Activated CD4-positive, alpha-beta T cell treated with anti-CD3 and anti-CD28 coated beads for 36 hours (primary cell): ENCODE data around the gene TBX18. TPM values are rescaled to one million over a fixed set of nuclear protein-coding genes. Genes with fewer than 3 reads are reported as not detected.

Experiments used
- ATAC-seq: fragments of 200-7000 bp; cut with Tn5 transposase; one replicate; pipeline ENCODE4 v1.10.0; 2021; ENCODE audit warnings: mild to moderate bottlenecking, moderate library complexity
- CTCF ChIA-PET: fragments of 350-600 bp; sonication (Branson Sonifier 250); formaldehyde crosslinking; loops from one replicate; lab custom pipeline; 2021; ENCODE audit warnings: antibody characterized with exemption; lab: Charles Lee
- POLR2A ChIA-PET: fragments of 350-600 bp; sonication (Branson Sonifier 250); formaldehyde crosslinking; loops from one replicate; lab custom pipeline; 2021; ENCODE audit warnings: antibody characterized with exemption, inconsistent platforms; lab: Charles Lee
- DNase-seq: peaks from one replicate; pipeline ENCODE4 v3.0.0-alpha.2; 2020
- H3K27ac Mint-ChIP-seq: one replicate; pipeline ENCODE4 v1.8.0; 2021; ENCODE audit warnings: mixed read lengths
- H3K27me3 Mint-ChIP-seq: one replicate; pipeline ENCODE4 v1.8.0; 2021; ENCODE audit warnings: mixed read lengths
- H3K36me3 Mint-ChIP-seq: one replicate; pipeline ENCODE4 v1.8.0; 2021; ENCODE audit warnings: low read depth, mixed read lengths
- H3K4me1 Mint-ChIP-seq: one replicate; pipeline ENCODE4 v1.8.0; 2021; ENCODE audit warnings: mixed read lengths
- H3K4me3 Mint-ChIP-seq: one replicate; pipeline ENCODE4 v1.8.0; 2021; ENCODE audit warnings: mild to moderate bottlenecking, moderate library complexity, mixed read lengths
- H3K9me3 Mint-ChIP-seq: one replicate; pipeline ENCODE4 v1.8.0; 2021; ENCODE audit warnings: low read depth, mixed read lengths
- intact Hi-C, 2 experiments: fragments of 100-400 bp; cut with DNase I in 1 of 2; cut with micrococcal nuclease in 1 of 2; formaldehyde crosslinking; loops; one replicate each; pipeline versions ENCODE4 v1.14.2 to v1.15.1; 2022 to 2024; cut with DNase I, micrococcal nuclease
- total RNA-seq, 2 experiments: library from RNA; stranded (reverse); gene quantifications; one replicate each; pipeline ENCODE4 v1.2.3, GENCODE V29; 2021

Gene TBX18
- not detected for total RNA-seq

DNA sequence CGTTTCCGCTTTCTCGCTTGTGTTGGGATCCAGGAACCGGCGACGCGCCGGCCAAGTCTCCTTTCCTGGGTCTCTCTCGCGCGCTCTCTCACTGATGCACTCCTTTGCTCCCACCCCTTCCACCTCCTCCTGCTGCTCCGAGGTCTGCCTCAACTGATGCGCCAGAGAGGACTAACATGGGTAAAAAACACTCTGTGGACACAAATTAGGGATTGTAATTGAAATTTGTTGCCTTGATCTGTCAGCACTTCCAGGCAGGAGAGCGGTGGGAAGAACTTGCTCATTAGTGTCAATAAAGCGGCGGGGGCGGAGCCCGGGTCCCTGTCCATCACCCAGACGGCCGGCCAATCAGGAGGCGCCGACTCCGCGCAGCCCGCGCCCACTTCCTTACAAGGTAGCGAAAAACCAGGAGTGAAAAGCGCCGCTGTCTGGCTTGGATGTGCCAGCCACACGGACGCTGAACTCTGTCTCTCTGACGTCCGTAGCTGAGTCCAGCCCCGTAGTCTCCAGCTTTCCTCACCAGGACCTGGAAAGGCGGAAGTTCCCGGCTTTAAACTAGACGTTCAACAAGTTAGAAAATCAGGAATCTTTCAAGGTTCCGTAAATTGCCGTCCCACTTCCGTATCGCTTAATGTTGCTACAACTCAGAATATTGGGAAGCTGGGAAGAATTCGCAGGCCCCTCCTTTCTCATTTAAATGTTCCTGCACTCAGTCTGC, at the start of gene TBX18:
Gene TBX18 (minus strand): TSS at position 267 of the 718 bp plus-strand sequence. CDS start 417 bp downstream, outside the sequence.
- ATAC-seq (peak; percentile 61), DNase-seq (peak; percentile 66)
- H3K9me3 Mint-ChIP-seq = peaks cover 4% of the 10 kb centered on the region
- peak within 1 kb of the TSS; percentile 37 for H3K4me3 Mint-ChIP-seq
- peaks cover 57% of the 10 kb centered on the region for H3K27me3 Mint-ChIP-seq
- H3K4me1 Mint-ChIP-seq = peaks cover 11% of the 10 kb centered on the region
- peaks cover 2% of the 10 kb centered on the region for H3K36me3 Mint-ChIP-seq
- CTCF ChIA-PET = no interaction called here
- POLR2A ChIA-PET = no interaction called here
- H3K27ac Mint-ChIP-seq = no peak within 1 kb of the TSS
- intact Hi-C loops = loop anchor here in 1 of 2 experiments (1.0 to 10.0 kb wide), 2 partner anchors 9 to 1060 kb away; partner anchors contain the start of gene SNAP91

DNA sequence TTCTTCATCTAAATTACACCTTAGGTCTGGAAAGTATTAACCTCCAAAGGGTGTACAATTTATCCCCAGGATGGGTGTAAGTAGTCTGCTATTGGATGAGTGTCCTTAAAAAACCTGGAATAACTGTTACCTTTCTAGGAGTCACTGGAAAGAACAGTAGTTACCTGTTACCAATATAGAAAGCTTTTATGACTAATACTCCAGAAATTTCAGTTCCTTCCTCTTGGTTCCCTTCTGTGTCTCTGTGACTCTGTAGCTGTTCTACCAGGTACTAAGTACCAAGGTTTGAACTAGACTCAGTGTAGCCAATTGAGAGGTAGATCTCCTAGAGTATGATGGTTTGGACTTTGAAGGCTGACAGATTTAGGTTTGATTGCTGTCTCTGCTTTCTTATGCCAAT, 47.0 kb upstream of the TBX18 start:
- intact Hi-C loops = no loop called here
- ATAC-seq = no peak

DNA sequence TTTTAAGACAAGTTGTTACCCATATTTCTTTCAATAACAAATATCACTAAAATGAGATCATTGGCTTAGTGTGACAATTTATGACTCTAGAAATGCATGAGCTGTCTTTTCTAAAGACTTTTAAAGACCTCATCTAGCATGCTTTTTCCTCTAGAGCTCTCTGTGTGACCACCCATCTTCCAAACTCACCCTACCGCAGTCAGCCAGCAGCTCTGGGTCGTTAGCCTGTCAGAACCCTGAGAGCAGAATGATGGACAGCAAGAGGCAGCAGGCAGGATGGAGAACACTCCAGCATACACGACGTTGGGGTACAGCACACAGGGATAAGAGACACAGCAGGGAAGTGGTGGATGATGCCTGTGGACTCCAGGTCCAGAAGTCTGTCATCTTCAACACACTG, 45.1 kb upstream of the TBX18 start:
- ATAC-seq (no peak), DNase-seq (no peak)
- intact Hi-C loops = no loop called here
- no peak overlapping the region for H3K4me3 Mint-ChIP-seq
- no peaks in the 10 kb centered on the region for H3K27me3 Mint-ChIP-seq
- no peaks in the 10 kb centered on the region for H3K4me1 Mint-ChIP-seq
- H3K36me3 Mint-ChIP-seq = no peaks in the 10 kb centered on the region
- ChIA-PET CTCF (no interaction called here), POLR2A (no interaction called here)
- H3K27ac Mint-ChIP-seq = no peak overlapping the region
- H3K9me3 Mint-ChIP-seq = no peaks in the 10 kb centered on the region

More for the DNA sequence above, 47.0 kb upstream of the TBX18 start:
- ChIA-PET CTCF (interaction anchor here (0.6 kb wide), 1 partner anchor 156 kb away, joined by 3 read pairs; no protein-coding TSS in a partner anchor), POLR2A (no interaction called here)
- no peak for DNase-seq
- Mint-ChIP-seq H3K27ac (no peak overlapping the region), H3K36me3 (no peaks in the 10 kb centered on the region), H3K4me3 (no peak overlapping the region), H3K4me1 (no peaks in the 10 kb centered on the region), H3K27me3 (no peaks in the 10 kb centered on the region), H3K9me3 (no peaks in the 10 kb centered on the region)

DNA sequence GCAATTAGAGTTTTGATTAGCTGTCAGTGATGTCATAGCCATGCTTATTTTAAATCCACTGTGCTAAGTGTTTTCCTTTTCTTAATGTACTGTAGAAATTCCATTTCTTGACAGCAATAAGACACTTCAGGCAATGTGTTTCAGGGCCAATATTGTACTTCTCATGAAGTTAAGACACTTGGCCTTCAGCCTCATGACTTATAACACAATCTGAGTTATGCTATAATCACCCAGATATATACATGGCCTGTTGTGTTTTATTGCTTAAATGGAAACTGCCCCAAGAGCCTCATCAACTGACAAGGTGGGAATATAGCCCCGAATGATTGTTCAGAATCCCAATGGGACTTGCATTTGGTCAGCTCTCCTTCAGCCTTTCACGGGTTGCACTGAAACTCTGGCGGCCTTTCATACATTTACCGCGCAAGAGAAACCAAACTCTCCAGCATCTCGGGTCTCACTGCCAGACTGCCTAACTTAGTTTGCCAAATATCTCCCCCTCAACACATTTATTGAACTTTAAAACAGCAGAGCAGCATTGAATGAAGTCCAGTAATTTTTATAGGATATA, 44.2 kb upstream of the TBX18 start:
- H3K36me3 Mint-ChIP-seq = no peaks in the 10 kb centered on the region
- CTCF ChIA-PET = no interaction called here
- intact Hi-C loops = no loop called here
- no peak overlapping the region for H3K4me3 Mint-ChIP-seq
- no peaks in the 10 kb centered on the region for H3K4me1 Mint-ChIP-seq
- H3K9me3 Mint-ChIP-seq = peaks cover 1% of the 10 kb centered on the region
- POLR2A ChIA-PET = no interaction called here
- ATAC-seq (no peak), DNase-seq (no peak)
- no peak overlapping the region for H3K27ac Mint-ChIP-seq
- H3K27me3 Mint-ChIP-seq = no peaks in the 10 kb centered on the region

DNA sequence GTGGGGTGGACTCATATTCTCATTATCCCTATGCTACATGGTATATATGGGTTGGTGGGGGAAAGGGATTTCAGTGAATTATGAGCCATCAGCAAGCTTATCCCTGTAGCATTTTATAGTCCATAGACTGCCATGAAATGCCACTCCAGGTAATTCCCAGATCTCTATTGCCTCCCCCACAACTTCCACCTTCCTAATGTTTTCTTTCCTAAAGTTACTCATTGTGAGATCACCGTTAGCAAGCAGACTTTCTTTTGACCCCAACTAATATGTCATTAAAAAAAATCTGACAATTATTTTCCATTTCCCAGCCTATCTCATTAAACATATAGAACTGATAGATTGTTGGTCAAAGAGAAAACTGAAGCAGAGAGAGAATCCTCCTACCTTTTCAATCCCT, 40.7 kb upstream of the TBX18 start:
- Mint-ChIP-seq H3K4me1 (no peaks in the 10 kb centered on the region), H3K27me3 (no peaks in the 10 kb centered on the region), H3K27ac (no peak overlapping the region), H3K4me3 (no peak overlapping the region), H3K36me3 (no peaks in the 10 kb centered on the region), H3K9me3 (peaks cover 4% of the 10 kb centered on the region)
- ATAC-seq (no peak), DNase-seq (no peak)
- ChIA-PET CTCF (no interaction called here), POLR2A (no interaction called here)
- intact Hi-C loops = no loop called here

GRCh38 chr6:84804720-84805119, 40.3 kb upstream of the TBX18 start:
- no peak overlapping the region for H3K4me3 Mint-ChIP-seq
- ChIA-PET CTCF (no interaction called here), POLR2A (no interaction called here)
- no peaks in the 10 kb centered on the region for H3K4me1 Mint-ChIP-seq
- intact Hi-C loops = no loop called here
- DNase-seq (no peak), ATAC-seq (no peak)
- H3K27me3 Mint-ChIP-seq = no peaks in the 10 kb centered on the region
- H3K9me3 Mint-ChIP-seq = peaks cover 4% of the 10 kb centered on the region
- H3K27ac Mint-ChIP-seq = no peak overlapping the region
- H3K36me3 Mint-ChIP-seq = no peaks in the 10 kb centered on the region

GRCh38 chr6:84801250-84801649, 36.9 kb upstream of the TBX18 start:
- H3K4me3 Mint-ChIP-seq = no peak overlapping the region
- ATAC-seq = no peak
- H3K36me3 Mint-ChIP-seq = no peaks in the 10 kb centered on the region
- ChIA-PET POLR2A (no interaction called here), CTCF (no interaction called here)
- intact Hi-C loops = no loop called here
- H3K27ac Mint-ChIP-seq = no peak overlapping the region
- peaks cover 12% of the 10 kb centered on the region for H3K9me3 Mint-ChIP-seq
- DNase-seq = no peak
- no peaks in the 10 kb centered on the region for H3K27me3 Mint-ChIP-seq
- H3K4me1 Mint-ChIP-seq = no peaks in the 10 kb centered on the region

- Mint-ChIP-seq H3K27ac (no peak overlapping the region), H3K4me1 (no peaks in the 10 kb centered on the region), H3K27me3 (no peaks in the 10 kb centered on the region), H3K4me3 (no peak overlapping the region), H3K36me3 (no peaks in the 10 kb centered on the region), H3K9me3 (peaks cover 16% of the 10 kb centered on the region)
- ChIA-PET CTCF (no interaction called here), POLR2A (no interaction called here)
- intact Hi-C loops = no loop called here
- no peak for DNase-seq
- no peak for ATAC-seq
Measured at GRCh38 chr6:84798257-84798656, 33.9 kb upstream of the TBX18 start.

- CTCF ChIA-PET = interaction anchor here (0.5 kb wide), 1 partner anchor 56 kb away, joined by 3 read pairs; no protein-coding TSS in a partner anchor
- no peaks in the 10 kb centered on the region for H3K4me1 Mint-ChIP-seq
- POLR2A ChIA-PET = no interaction called here
- no peak for DNase-seq
- peaks cover 18% of the 10 kb centered on the region for H3K9me3 Mint-ChIP-seq
- no peak overlapping the region for H3K27ac Mint-ChIP-seq
- H3K27me3 Mint-ChIP-seq = no peaks in the 10 kb centered on the region
- H3K4me3 Mint-ChIP-seq = no peak overlapping the region
- no peaks in the 10 kb centered on the region for H3K36me3 Mint-ChIP-seq
- intact Hi-C loops = no loop called here
- no peak for ATAC-seq
Measured at GRCh38 chr6:84796343-84796742, 31.9 kb upstream of the TBX18 start.

- Mint-ChIP-seq H3K36me3 (no peaks in the 10 kb centered on the region), H3K27ac (no peak overlapping the region), H3K4me1 (no peaks in the 10 kb centered on the region), H3K4me3 (no peak overlapping the region), H3K27me3 (no peaks in the 10 kb centered on the region), H3K9me3 (peaks cover 14% of the 10 kb centered on the region)
- intact Hi-C loops = no loop called here
- ChIA-PET POLR2A (no interaction called here), CTCF (no interaction called here)
- DNase-seq (no peak), ATAC-seq (no peak)
Measured at GRCh38 chr6:84791927-84792326, 27.5 kb upstream of the TBX18 start.

GRCh38 chr6:84791233-84791632, 26.8 kb upstream of the TBX18 start:
- POLR2A ChIA-PET = no interaction called here
- DNase-seq = no peak
- no peaks in the 10 kb centered on the region for H3K27me3 Mint-ChIP-seq
- no peaks in the 10 kb centered on the region for H3K4me1 Mint-ChIP-seq
- peaks cover 8% of the 10 kb centered on the region for H3K9me3 Mint-ChIP-seq
- no peak overlapping the region for H3K4me3 Mint-ChIP-seq
- no peak overlapping the region for H3K27ac Mint-ChIP-seq
- intact Hi-C loops = no loop called here
- no peaks in the 10 kb centered on the region for H3K36me3 Mint-ChIP-seq
- CTCF ChIA-PET = no interaction called here
- ATAC-seq = no peak

DNA sequence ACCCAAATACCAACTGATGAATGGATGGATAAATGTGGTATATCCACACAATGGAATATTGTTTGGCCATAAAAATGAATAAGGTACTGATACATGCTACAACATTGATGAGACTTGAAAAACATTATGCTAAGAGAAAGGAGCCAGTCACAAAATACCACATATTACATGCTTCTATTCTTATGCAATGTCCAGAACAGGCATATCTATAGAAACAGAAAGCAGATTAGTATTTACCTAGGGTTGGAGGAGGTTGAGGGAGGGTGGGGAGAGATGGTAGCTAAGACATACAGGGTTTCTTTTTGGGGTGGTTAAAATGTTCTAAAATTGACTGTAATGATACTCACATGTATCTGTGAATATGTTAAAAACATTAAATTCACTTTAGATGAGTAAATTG, 24.8 kb upstream of the TBX18 start:
- no peak overlapping the region for H3K4me3 Mint-ChIP-seq
- intact Hi-C loops = no loop called here
- POLR2A ChIA-PET = no interaction called here
- peaks cover 8% of the 10 kb centered on the region for H3K27me3 Mint-ChIP-seq
- no peaks in the 10 kb centered on the region for H3K36me3 Mint-ChIP-seq
- CTCF ChIA-PET = no interaction called here
- H3K4me1 Mint-ChIP-seq = no peaks in the 10 kb centered on the region
- peaks cover 3% of the 10 kb centered on the region for H3K9me3 Mint-ChIP-seq
- DNase-seq = no peak
- H3K27ac Mint-ChIP-seq = no peak overlapping the region
- no peak for ATAC-seq
